K562 (cell line): ENCODE data around the gene CDH20.

Experiments
- HDAC8 ChIP-seq: fragments of 450-650 bp; IDR thresholded peaks from 2 replicates; pipeline ENCODE4 v1.6.1; 2016; ENCODE audit warnings: mild to moderate bottlenecking, missing genetic modification characterization, moderate library complexity, missing compliant biosample characterization
- MAFK ChIP-seq: IDR thresholded peaks from 2 replicates; pipeline ENCODE4 v1.6.1; 2011; ENCODE audit warnings: low read length, improper control_type of control experiment
- POLR2AphosphoS5 ChIP-seq: IDR thresholded peaks from 2 replicates; pipeline ENCODE4 v1.6.1; 2011; ENCODE audit warnings: mild to moderate bottlenecking, low read depth, low read length, moderate library complexity; ENCODE audit not compliant: control insufficient read depth, insufficient read depth
- POLR2G ChIP-seq: fragments of 200-400 bp; formaldehyde crosslinking; IDR thresholded peaks from 2 replicates; pipeline ENCODE4 v1.6.1; 2017; ENCODE audit warnings: low read depth, mild to moderate bottlenecking, antibody characterized with exemption, low read length, moderate library complexity
- ZNF639 ChIP-seq, 2 experiments: fragments of 200-800 bp in 1 of 2; sonication (Bioruptor generic) in 1 of 2; sonication (generic) in 1 of 2; formaldehyde crosslinking in 1 of 2; IDR thresholded peaks in 1 of 2; conservative IDR thresholded peaks in 1 of 2; 2 replicates each; pipeline versions ENCODE4 v1.5.0 to v1.6.1; 2016 to 2020; ENCODE audit warnings: missing compliant biosample characterization in 1 of 2, missing genetic modification characterization in 1 of 2, missing genetic modification reagents in 1 of 2

- TF ChIP-seq HDAC8 (no peak), POLR2G (no peak), POLR2AphosphoS5 (no peak), ZNF639 (CRISPR knock-in tag; conservative IDR thresholded peaks at IDR 0.05 in 1 of 2, IDR thresholded peaks at IDR 0.05 in 1 of 2) (no peak), MAFK (no peak)
These were observed 27.5 kb downstream of the CDH20 start for GRCh38 chr18:61360404-61361383.
